ENCODE measurements around the gene OR3A1.

- TF ChIP-seq, protein P1, sequence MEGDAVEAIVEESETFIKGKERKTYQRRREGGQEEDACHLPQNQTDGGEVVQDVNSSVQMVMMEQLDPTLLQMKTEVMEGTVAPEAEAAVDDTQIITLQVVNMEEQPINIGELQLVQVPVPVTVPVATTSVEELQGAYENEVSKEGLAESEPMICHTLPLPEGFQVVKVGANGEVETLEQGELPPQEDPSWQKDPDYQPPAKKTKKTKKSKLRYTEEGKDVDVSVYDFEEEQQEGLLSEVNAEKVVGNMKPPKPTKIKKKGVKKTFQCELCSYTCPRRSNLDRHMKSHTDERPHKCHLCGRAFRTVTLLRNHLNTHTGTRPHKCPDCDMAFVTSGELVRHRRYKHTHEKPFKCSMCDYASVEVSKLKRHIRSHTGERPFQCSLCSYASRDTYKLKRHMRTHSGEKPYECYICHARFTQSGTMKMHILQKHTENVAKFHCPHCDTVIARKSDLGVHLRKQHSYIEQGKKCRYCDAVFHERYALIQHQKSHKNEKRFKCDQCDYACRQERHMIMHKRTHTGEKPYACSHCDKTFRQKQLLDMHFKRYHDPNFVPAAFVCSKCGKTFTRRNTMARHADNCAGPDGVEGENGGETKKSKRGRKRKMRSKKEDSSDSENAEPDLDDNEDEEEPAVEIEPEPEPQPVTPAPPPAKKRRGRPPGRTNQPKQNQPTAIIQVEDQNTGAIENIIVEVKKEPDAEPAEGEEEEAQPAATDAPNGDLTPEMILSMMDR (conservative IDR thresholded peaks at IDR 0.05) = no peak
- no peak for TF ChIP-seq EZH2 (IDR thresholded peaks at IDR 0.05; ENCODE audit: low read depth)
Observed at GRCh38 chr17:3276126-3276525, 22.0 kb downstream of the OR3A1 start.
